ENCODE data around the gene GBX2.

GBX2 gene

GRCh38 chr2:236117861-236118269, 50.3 kb downstream of the GBX2 start:
- no peak for DNase-seq (ENCODE audit: low spot score)

GRCh38 chr2:236117401-236117800, 50.8 kb downstream of the GBX2 start:
- no peak for DNase-seq (ENCODE audit: low spot score)
